ENCODE results near the gene MAOB. TPM values are rescaled to one million over a fixed set of nuclear protein-coding genes. Genes with fewer than 3 reads are reported as not detected.
A peak's percentile ranks its signal among the peaks of the same experiment; 100 is the strongest.

Gene MAOB
- total and polyA plus RNA-seq, 8 donors: 3.1 to 15.1 (median 6.0) TPM

GRCh38 chrX:43899878-43900815 is 17.9 kb upstream of the MAOB start:
- no peak for TF ChIP-seq CTCF (IDR thresholded peaks at IDR 0.05)
- 69% methylated on average over 5 of the region's 5 CpGs for WGBS, 2 donors
- FAIRE-seq: no peak
- H3K4me3 ChIP-seq: no peak overlapping the region
- DNase-seq: no peak
- no peaks in the 10 kb centered on the region for H3K4me1 ChIP-seq
- H3K36me3 ChIP-seq: no peaks in the 10 kb centered on the region
- intact Hi-C loops (cut with DNase I): no loop called here
- no peak overlapping the region for H3K27ac ChIP-seq
- H3K27me3 ChIP-seq: peaks cover 0 to 4% (median 0%) of the 10 kb centered on the region in 4 donors
- H3K9me3 ChIP-seq: no peaks in the 10 kb centered on the region
- no peak for ATAC-seq

- FAIRE-seq (peak; percentile 66), DNase-seq (no peak), ATAC-seq (no peak)
- no peaks in the 10 kb centered on the region for H3K4me1 ChIP-seq
- H3K36me3 ChIP-seq: no peaks in the 10 kb centered on the region
- no peak overlapping the region for H3K27ac ChIP-seq
- TF ChIP-seq CTCF (IDR thresholded peaks at IDR 0.05): no peak
- H3K4me3 ChIP-seq: no peak overlapping the region
- H3K9me3 ChIP-seq: no peaks in the 10 kb centered on the region
- 49 to 55% methylated on average over 5 of the region's 5 CpGs for WGBS, 2 donors
- intact Hi-C loops (cut with DNase I): no loop called here
- peaks cover 0 to 7% (median 4%) of the 10 kb centered on the region in 4 donors for H3K27me3 ChIP-seq
Observed at GRCh38 chrX:43898406-43899035, 16.3 kb upstream of the MAOB start.

GRCh38 chrX:43897290-43897689 is 15.0 kb upstream of the MAOB start:
- intact Hi-C loops (cut with DNase I): no loop called here
- DNase-seq (no peak), FAIRE-seq (peak; percentile 63), ATAC-seq (no peak)
- TF ChIP-seq CTCF (IDR thresholded peaks at IDR 0.05): no peak
- Histone ChIP-seq H3K9me3 (no peaks in the 10 kb centered on the region), H3K4me1 (no peaks in the 10 kb centered on the region), H3K4me3 (no peak overlapping the region), H3K27me3 (peaks cover 0 to 7% (median 4%) of the 10 kb centered on the region in 4 donors), H3K36me3 (no peaks in the 10 kb centered on the region), H3K27ac (no peak overlapping the region)
- WGBS, 2 donors: 63 to 73% methylated on average over 4 of the region's 4 CpGs

GRCh38 chrX:43892336-43892870 is 10.2 kb upstream of the MAOB start:
- intact Hi-C loops (cut with DNase I): no loop called here
- no peaks in the 10 kb centered on the region for H3K9me3 ChIP-seq
- WGBS, 2 donors: 45 to 48% methylated on average over 1 of the region's 1 CpG
- H3K27me3 ChIP-seq: peaks cover 3 to 21% (median 4%) of the 10 kb centered on the region in 4 donors
- no peaks in the 10 kb centered on the region for H3K4me1 ChIP-seq
- H3K4me3 ChIP-seq: no peak overlapping the region
- FAIRE-seq (peak; percentile 47), DNase-seq (no peak), ATAC-seq (no peak)
- no peak for TF ChIP-seq CTCF (IDR thresholded peaks at IDR 0.05)
- no peak overlapping the region for H3K27ac ChIP-seq
- H3K36me3 ChIP-seq: no peaks in the 10 kb centered on the region
